Measurements from ENCODE around the gene RASA2.
"Not testable (repeated sequence)": the region's sequence is repeated elsewhere in the genome, so short reads cannot be mapped to it uniquely, and the experiment has no call there.

RASA2 gene

GRCh38 chr3:141489203-141489602 is 2.4 kb downstream of the RASA2 start:
- DNase-seq (ENCODE audit: extremely low read depth in 1 of 2, low read depth in 1 of 2): no peak

- DNase-seq (ENCODE audit: extremely low read depth in 1 of 2, low read depth in 1 of 2): no peak
Measured at GRCh38 chr3:141491081-141491480, 4.3 kb downstream of the RASA2 start.

GRCh38 chr3:141491929-141492328 is 5.1 kb downstream of the RASA2 start:
- DNase-seq (ENCODE audit: extremely low read depth in 1 of 2, low read depth in 1 of 2): no peak

- no peak for DNase-seq (ENCODE audit: extremely low read depth in 1 of 2, low read depth in 1 of 2)
Measured at GRCh38 chr3:141493184-141493583, 6.4 kb downstream of the RASA2 start.

- not testable (repeated sequence) for DNase-seq (ENCODE audit: extremely low read depth in 1 of 2, low read depth in 1 of 2)
Measured at GRCh38 chr3:141497589-141497988, 10.8 kb downstream of the RASA2 start.

- DNase-seq (ENCODE audit: extremely low read depth in 1 of 2, low read depth in 1 of 2): peak; percentile 62 to 70
Measured at GRCh38 chr3:141498598-141499223, 11.9 kb downstream of the RASA2 start.

- DNase-seq (ENCODE audit: extremely low read depth in 1 of 2, low read depth in 1 of 2): no peak
Measured at GRCh38 chr3:141499284-141499683, 12.5 kb downstream of the RASA2 start.

GRCh38 chr3:141499965-141500364 is 13.1 kb downstream of the RASA2 start:
- no peak for DNase-seq (ENCODE audit: extremely low read depth in 1 of 2, low read depth in 1 of 2)

GRCh38 chr3:141500397-141500796 is 13.6 kb downstream of the RASA2 start:
- no peak for DNase-seq (ENCODE audit: extremely low read depth in 1 of 2, low read depth in 1 of 2)

- DNase-seq (ENCODE audit: extremely low read depth in 1 of 2, low read depth in 1 of 2): no peak
Measured at GRCh38 chr3:141505166-141505565, 18.3 kb downstream of the RASA2 start.

- DNase-seq (ENCODE audit: extremely low read depth in 1 of 2, low read depth in 1 of 2): no peak
Measured at GRCh38 chr3:141506071-141506470, 19.2 kb downstream of the RASA2 start.

GRCh38 chr3:141507392-141508066 is 20.7 kb downstream of the RASA2 start:
- no peak for DNase-seq (ENCODE audit: extremely low read depth in 1 of 2, low read depth in 1 of 2)

- no peak for DNase-seq (ENCODE audit: extremely low read depth in 1 of 2, low read depth in 1 of 2)
Measured at GRCh38 chr3:141508067-141508436, 21.2 kb downstream of the RASA2 start.

- DNase-seq (ENCODE audit: extremely low read depth in 1 of 2, low read depth in 1 of 2): no peak
Measured at GRCh38 chr3:141511361-141511760, 24.5 kb downstream of the RASA2 start.

- DNase-seq (ENCODE audit: extremely low read depth in 1 of 2, low read depth in 1 of 2): no peak
Measured at GRCh38 chr3:141514382-141514781, 27.6 kb downstream of the RASA2 start.

GRCh38 chr3:141519587-141519986 is 32.8 kb downstream of the RASA2 start:
- DNase-seq (ENCODE audit: extremely low read depth in 1 of 2, low read depth in 1 of 2): no peak

GRCh38 chr3:141521781-141522180 is 35.0 kb downstream of the RASA2 start:
- DNase-seq (ENCODE audit: extremely low read depth in 1 of 2, low read depth in 1 of 2): no peak

- no peak for DNase-seq (ENCODE audit: extremely low read depth in 1 of 2, low read depth in 1 of 2)
Measured at GRCh38 chr3:141523615-141524375, 37.0 kb downstream of the RASA2 start.

GRCh38 chr3:141524988-141525387 is 38.2 kb downstream of the RASA2 start:
- no peak for DNase-seq (ENCODE audit: extremely low read depth in 1 of 2, low read depth in 1 of 2)

GRCh38 chr3:141525814-141526213 is 39.0 kb downstream of the RASA2 start:
- DNase-seq (ENCODE audit: extremely low read depth in 1 of 2, low read depth in 1 of 2): no peak

GRCh38 chr3:141526709-141527108 is 39.9 kb downstream of the RASA2 start:
- DNase-seq (ENCODE audit: extremely low read depth in 1 of 2, low read depth in 1 of 2): no peak

- no peak for DNase-seq (ENCODE audit: extremely low read depth in 1 of 2, low read depth in 1 of 2)
Measured at GRCh38 chr3:141528800-141529199, 42.0 kb downstream of the RASA2 start.

Measured in activated CD8-positive, alpha-beta memory T cell treated with anti-CD3 and anti-CD28 coated beads for 1 hour (primary cell).